Smooth muscle cell (in vitro differentiated cells): Measurements from ENCODE around the gene COL6A3. TPM values are rescaled to one million over a fixed set of nuclear protein-coding genes. Genes with fewer than 3 reads are reported as not detected.

Experiments used
- DNase-seq: peaks from one replicate; lab custom pipeline; 2025; ENCODE audit not compliant: unreplicated experiment; lab: John Stamatoyannopoulos, UW
- H2AFZ ChIP-seq: fragments of 200-600 bp; sonication (generic); 2 replicates; pipeline ENCODE4 v1.6.0; 2016; ENCODE audit warnings: antibody characterized with exemption, low read depth, mild to moderate bottlenecking
- H3F3A ChIP-seq: fragments of 200-600 bp; sonication (generic); 2 replicates; pipeline ENCODE4 v1.6.0; 2017; ENCODE audit warnings: antibody characterized with exemption, low read depth
- H3K27ac ChIP-seq: fragments of 200-600 bp; sonication (generic); 2 replicates; pipeline ENCODE4 v1.5.1; 2016; ENCODE audit warnings: low read depth, mild to moderate bottlenecking
- H3K27me3 ChIP-seq: fragments of 200-600 bp; sonication (generic); 2 replicates; pipeline ENCODE4 v1.6.1; 2016; ENCODE audit warnings: low read depth, mild to moderate bottlenecking
- H3K36me3 ChIP-seq: fragments of 200-600 bp; sonication (generic); 2 replicates; pipeline ENCODE4 v1.5.1; 2016; ENCODE audit warnings: low read depth
- H3K4me1 ChIP-seq: fragments of 200-600 bp; sonication (generic); 2 replicates; pipeline ENCODE4 v1.5.1; 2016; ENCODE audit warnings: low read depth
- H3K4me2 ChIP-seq: fragments of 200-600 bp; sonication (generic); 2 replicates; pipeline ENCODE4 v1.6.0; 2016; ENCODE audit warnings: mild to moderate bottlenecking
- H3K4me3 ChIP-seq: fragments of 200-600 bp; sonication (generic); 2 replicates; pipeline ENCODE4 v1.5.1; 2016; ENCODE audit warnings: mild to moderate bottlenecking
- H3K79me2 ChIP-seq: fragments of 200-600 bp; sonication (generic); 2 replicates; pipeline ENCODE4 v1.6.0; 2016; ENCODE audit warnings: low read depth, mild to moderate bottlenecking
- H3K9ac ChIP-seq: fragments of 200-600 bp; sonication (generic); 2 replicates; pipeline ENCODE4 v1.6.0; 2016; ENCODE audit warnings: low read depth
- H3K9me3 ChIP-seq: fragments of 200-600 bp; sonication (generic); replicated peaks from 2 replicates; pipeline ENCODE4 v1.5.1; 2016; ENCODE audit warnings: low read depth
- H4K20me1 ChIP-seq: fragments of 200-600 bp; sonication (generic); 2 replicates; pipeline ENCODE4 v1.6.0; 2016; ENCODE audit warnings: low read depth
- WGBS: methylation state at CpG from one replicate; pipeline ENCODE4 v1.1.7; 2016; ENCODE audit warnings: low lambda C conversion rate; 5-methylcytosine and 5-hydroxymethylcytosine counted together
- polyA plus RNA-seq: library from polyadenylated mRNA; unstranded; fragments of >200 nt; fragmentation: Nextera tagmentation; extraction: Ambion mirVana; gene quantifications from 2 replicates; pipeline ENCODE4 v1.2.1, GENCODE V29; 2016
- total RNA-seq: library from RNA; depleted of rRNA; stranded (reverse); fragments of >200 nt; gene quantifications from 2 replicates; pipeline ENCODE4 v1.2.3, GENCODE V29; 2014
- TF ChIP-seq, protein P1 (sequence below): fragments of 200-600 bp; sonication (generic); IDR thresholded peaks from 2 replicates; pipeline ENCODE4 v1.5.1; 2017; ENCODE audit warnings: borderline replicate concordance, mild to moderate bottlenecking, antibody characterized with exemption; ENCODE audit not compliant: insufficient read depth, poor library complexity, severe bottlenecking

COL6A3 gene
- total and polyA plus RNA-seq, 2 experiments from 2014 or later = 888 to 1,708 TPM

DNA sequence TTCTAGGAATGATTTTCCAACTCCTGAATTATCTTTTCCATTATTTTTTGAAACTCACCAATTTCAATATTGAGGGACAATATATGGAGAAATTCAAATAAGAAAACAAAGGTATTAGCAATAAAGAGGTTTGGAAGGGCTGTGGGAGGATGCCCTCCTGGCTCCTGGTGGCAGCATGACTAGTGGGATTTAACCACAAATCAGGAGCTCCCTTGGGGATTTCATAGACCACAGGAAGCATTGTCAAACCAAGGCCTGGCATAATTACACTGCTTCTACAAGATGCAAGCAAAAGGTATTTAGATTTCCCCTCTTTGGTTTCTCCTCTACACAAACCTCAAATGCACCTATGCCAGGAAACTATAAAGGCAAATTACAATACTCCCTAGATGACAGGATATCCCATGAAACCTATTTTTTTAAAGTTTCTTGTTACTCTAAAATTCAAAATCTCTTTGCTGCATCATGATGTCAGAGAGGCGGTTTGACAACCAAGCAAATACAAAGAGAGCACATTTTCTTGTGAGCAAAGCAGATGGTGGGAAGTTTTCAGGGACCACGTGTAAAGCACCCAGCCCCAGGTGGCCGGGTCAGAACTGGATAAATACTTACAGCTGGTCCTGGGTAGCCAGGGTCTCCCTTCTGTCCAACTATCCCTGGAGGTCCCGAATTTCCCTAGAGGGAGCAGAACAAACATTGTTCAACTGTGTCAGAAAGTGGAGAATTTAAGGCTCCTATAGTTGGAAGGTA is 67.9 kb downstream of the COL6A3 start:
- H3K36me3 ChIP-seq = peaks cover 37% of the 10 kb centered on the region
- H3K4me1 ChIP-seq = no peaks in the 10 kb centered on the region
- no peak overlapping the region for H2AFZ ChIP-seq
- H3K4me3 ChIP-seq = no peak overlapping the region
- TF ChIP-seq, protein P1, sequence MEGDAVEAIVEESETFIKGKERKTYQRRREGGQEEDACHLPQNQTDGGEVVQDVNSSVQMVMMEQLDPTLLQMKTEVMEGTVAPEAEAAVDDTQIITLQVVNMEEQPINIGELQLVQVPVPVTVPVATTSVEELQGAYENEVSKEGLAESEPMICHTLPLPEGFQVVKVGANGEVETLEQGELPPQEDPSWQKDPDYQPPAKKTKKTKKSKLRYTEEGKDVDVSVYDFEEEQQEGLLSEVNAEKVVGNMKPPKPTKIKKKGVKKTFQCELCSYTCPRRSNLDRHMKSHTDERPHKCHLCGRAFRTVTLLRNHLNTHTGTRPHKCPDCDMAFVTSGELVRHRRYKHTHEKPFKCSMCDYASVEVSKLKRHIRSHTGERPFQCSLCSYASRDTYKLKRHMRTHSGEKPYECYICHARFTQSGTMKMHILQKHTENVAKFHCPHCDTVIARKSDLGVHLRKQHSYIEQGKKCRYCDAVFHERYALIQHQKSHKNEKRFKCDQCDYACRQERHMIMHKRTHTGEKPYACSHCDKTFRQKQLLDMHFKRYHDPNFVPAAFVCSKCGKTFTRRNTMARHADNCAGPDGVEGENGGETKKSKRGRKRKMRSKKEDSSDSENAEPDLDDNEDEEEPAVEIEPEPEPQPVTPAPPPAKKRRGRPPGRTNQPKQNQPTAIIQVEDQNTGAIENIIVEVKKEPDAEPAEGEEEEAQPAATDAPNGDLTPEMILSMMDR = no peak
- no peaks in the 10 kb centered on the region for H3K9me3 ChIP-seq
- H3K27ac ChIP-seq = peak overlapping the region; percentile 65
- peaks cover 37% of the 10 kb centered on the region for H4K20me1 ChIP-seq
- no peak for DNase-seq
- peak overlapping the region; percentile 15 for H3K4me2 ChIP-seq
- no peak overlapping the region for H3K9ac ChIP-seq
- H3K27me3 ChIP-seq = no peaks in the 10 kb centered on the region
- H3F3A ChIP-seq = peaks cover 84% of the 10 kb centered on the region
- 82% methylated on average over 4 of the region's 4 CpGs for WGBS
- H3K79me2 ChIP-seq = peaks cover 36% of the 10 kb centered on the region

DNA sequence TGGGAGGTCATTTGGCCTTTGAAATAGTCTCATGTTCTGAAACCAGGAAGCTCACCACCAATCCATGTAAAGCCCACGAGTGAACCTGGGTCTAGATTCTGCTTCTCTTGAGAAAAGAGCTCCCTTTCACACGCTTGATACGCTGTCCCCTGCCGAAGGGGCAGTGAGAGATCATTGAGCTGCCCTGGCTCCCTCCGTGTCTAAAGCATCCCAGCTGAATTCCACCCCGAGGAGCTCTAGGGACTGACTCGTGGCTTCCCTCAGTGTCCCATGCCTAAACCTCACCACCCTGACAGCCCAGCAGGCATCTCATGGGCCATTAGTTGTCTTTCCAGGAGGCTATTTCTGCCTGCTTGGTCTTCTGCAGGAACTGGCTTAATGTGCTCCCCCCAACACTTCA is 68.6 kb downstream of the COL6A3 start:
- Histone ChIP-seq H3K4me1 (no peaks in the 10 kb centered on the region), H3K27me3 (no peaks in the 10 kb centered on the region), H3K36me3 (peaks cover 37% of the 10 kb centered on the region), H3K9ac (no peak overlapping the region), H3F3A (peaks cover 84% of the 10 kb centered on the region), H3K27ac (peak overlapping the region; percentile 65), H2AFZ (no peak overlapping the region), H3K4me2 (no peak overlapping the region), H3K4me3 (no peak overlapping the region), H3K9me3 (no peaks in the 10 kb centered on the region), H3K79me2 (peaks cover 39% of the 10 kb centered on the region), H4K20me1 (peaks cover 43% of the 10 kb centered on the region)
- TF ChIP-seq, protein P1 = no peak
- DNase-seq = no peak
- WGBS = 83% methylated on average over 7 of the region's 7 CpGs

DNA sequence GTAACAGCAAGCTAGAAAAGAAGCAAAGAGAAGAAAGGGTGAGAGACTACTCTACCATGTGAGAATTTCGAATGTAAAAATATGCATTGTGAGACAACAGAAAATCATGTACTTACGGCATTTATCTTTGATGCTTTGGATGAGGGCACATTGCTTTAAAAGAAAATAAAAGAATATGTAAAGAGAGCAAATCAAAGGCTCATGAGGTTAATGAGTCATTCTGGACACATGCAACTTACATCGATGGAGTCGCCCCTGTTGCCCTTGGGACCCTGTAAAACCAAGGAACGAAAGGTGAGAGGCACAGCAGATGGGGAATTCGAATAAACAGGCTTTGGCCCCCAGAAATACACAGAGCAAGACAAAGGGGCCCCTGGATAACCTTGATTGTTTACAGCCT is 69.0 kb downstream of the COL6A3 start:
- no peaks in the 10 kb centered on the region for H3K27me3 ChIP-seq
- H4K20me1 ChIP-seq = peaks cover 47% of the 10 kb centered on the region
- H3K36me3 ChIP-seq = peaks cover 37% of the 10 kb centered on the region
- H3K27ac ChIP-seq = peak overlapping the region; percentile 65
- H3F3A ChIP-seq = peaks cover 81% of the 10 kb centered on the region
- H2AFZ ChIP-seq = no peak overlapping the region
- no peaks in the 10 kb centered on the region for H3K4me1 ChIP-seq
- H3K9me3 ChIP-seq = no peaks in the 10 kb centered on the region
- 72% methylated on average over 6 of the region's 6 CpGs for WGBS
- no peak overlapping the region for H3K4me2 ChIP-seq
- TF ChIP-seq, protein P1 = no peak
- no peak for DNase-seq
- no peak overlapping the region for H3K9ac ChIP-seq
- peaks cover 39% of the 10 kb centered on the region for H3K79me2 ChIP-seq
- no peak overlapping the region for H3K4me3 ChIP-seq

DNA sequence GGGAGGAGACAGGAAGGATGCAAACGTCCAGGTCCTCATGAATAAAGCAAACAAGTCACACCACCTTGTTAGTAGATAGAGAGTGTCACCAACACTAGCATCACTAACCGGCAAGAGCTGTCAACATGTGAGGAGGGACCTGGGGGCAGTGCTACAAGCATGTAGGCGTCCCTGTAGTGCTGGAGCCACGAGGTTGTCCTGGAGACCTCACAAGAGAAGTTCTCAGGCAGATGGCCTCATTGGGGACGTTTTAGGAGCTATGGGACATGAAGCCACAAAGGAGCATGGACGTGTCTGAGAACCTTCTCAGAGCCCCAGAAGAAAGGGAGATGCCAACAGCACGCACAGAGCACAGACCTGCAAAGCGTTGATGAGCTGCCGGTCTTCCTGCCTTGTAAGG is 70.0 kb downstream of the COL6A3 start:
- Histone ChIP-seq H3K36me3 (peaks cover 34% of the 10 kb centered on the region), H3K27ac (peak overlapping the region; percentile 65)

More for the DNA sequence above, 70.0 kb downstream of the COL6A3 start:
- TF ChIP-seq, protein P1 = no peak
- peaks cover 32% of the 10 kb centered on the region for H3K79me2 ChIP-seq
- H3K4me2 ChIP-seq = no peak overlapping the region
- H3K9me3 ChIP-seq = no peaks in the 10 kb centered on the region
- H3K9ac ChIP-seq = no peak overlapping the region
- H3K27me3 ChIP-seq = no peaks in the 10 kb centered on the region
- peaks cover 80% of the 10 kb centered on the region for H3F3A ChIP-seq
- DNase-seq = no peak
- peaks cover 55% of the 10 kb centered on the region for H4K20me1 ChIP-seq
- H3K4me3 ChIP-seq = no peak overlapping the region
- no peak overlapping the region for H2AFZ ChIP-seq
- WGBS = 87% methylated on average over 9 of the region's 9 CpGs
- H3K4me1 ChIP-seq = no peaks in the 10 kb centered on the region
